GM23338 (cell line): Measurements from ENCODE around the gene KLK6. TPM values are rescaled to one million over a fixed set of nuclear protein-coding genes. Genes with fewer than 3 reads are reported as not detected.

Experiments used
- ATAC-seq: fragments of 200-7000 bp; cut with Tn5 transposase; 3 replicates; pipeline ENCODE4 v1.9.1; 2020
- DNase-seq: peaks from one replicate; pipeline ENCODE4 v3.0.0-alpha.2; 2015; ENCODE audit warnings: low spot score
- H2AFZ ChIP-seq: fragments of 200-600 bp; sonication (generic); 2 replicates; pipeline ENCODE4 v1.8.0; 2016; ENCODE audit warnings: antibody characterized with exemption, mild to moderate bottlenecking, moderate library complexity
- H3F3A ChIP-seq: fragments of 200-600 bp; sonication (generic); replicated peaks from 2 replicates; pipeline ENCODE4 v1.8.0; 2017; ENCODE audit warnings: antibody characterized with exemption, mixed run types, low read depth
- H3K27ac ChIP-seq: fragments of 200-600 bp; sonication (generic); 2 replicates; pipeline ENCODE4 v1.6.1; 2016; ENCODE audit warnings: low read depth
- H3K27me3 ChIP-seq: fragments of 200-600 bp; sonication (generic); 2 replicates; pipeline ENCODE4 v1.8.0; 2016; ENCODE audit warnings: mild to moderate bottlenecking, mixed run types, moderate library complexity; ENCODE audit not compliant: insufficient read depth
- H3K36me3 ChIP-seq: fragments of 200-600 bp; sonication (generic); 2 replicates; pipeline ENCODE4 v1.8.0; 2016; ENCODE audit warnings: mild to moderate bottlenecking; ENCODE audit not compliant: insufficient read depth
- H3K4me1 ChIP-seq: fragments of 200-600 bp; sonication (generic); 2 replicates; pipeline ENCODE4 v1.8.0; 2016; ENCODE audit warnings: mild to moderate bottlenecking, moderate library complexity; ENCODE audit not compliant: insufficient read depth
- H3K4me2 ChIP-seq: fragments of 200-600 bp; sonication (generic); 2 replicates; pipeline ENCODE4 v1.7.1; 2017; ENCODE audit warnings: mixed run types
- H3K4me3 ChIP-seq: fragments of 200-600 bp; sonication (generic); 2 replicates; pipeline ENCODE4 v1.6.1; 2016; ENCODE audit warnings: mixed run types
- H3K79me2 ChIP-seq: fragments of 200-600 bp; sonication (generic); replicated peaks from 2 replicates; pipeline ENCODE4 v1.8.0; 2017; ENCODE audit warnings: mild to moderate bottlenecking; ENCODE audit not compliant: insufficient read depth
- H3K9me2 ChIP-seq: fragments of 200-600 bp; sonication (generic); 2 replicates; pipeline ENCODE4 v1.8.0; 2017; ENCODE audit not compliant: insufficient read depth
- H4K20me1 ChIP-seq: fragments of 200-600 bp; sonication (generic); replicated peaks from 2 replicates; pipeline ENCODE4 v1.8.0; 2017; ENCODE audit warnings: mild to moderate bottlenecking; ENCODE audit not compliant: insufficient read depth
- H3K27ac Mint-ChIP-seq: 2 replicates; pipeline ENCODE4 v1.8.0; 2020; ENCODE audit warnings: inconsistent platforms, mild to moderate bottlenecking, moderate library complexity, mixed read lengths
- H3K27me3 Mint-ChIP-seq: 3 replicates; pipeline ENCODE4 v1.8.0; 2022; ENCODE audit warnings: low read depth, mild to moderate bottlenecking, moderate library complexity, mixed read lengths, inconsistent platforms; ENCODE audit not compliant: insufficient read depth, poor library complexity
- H3K36me3 Mint-ChIP-seq: 3 replicates; pipeline ENCODE4 v1.8.0; 2021; ENCODE audit warnings: low read depth, mild to moderate bottlenecking, inconsistent platforms, moderate library complexity, mixed read lengths
- H3K4me1 Mint-ChIP-seq: 3 replicates; pipeline ENCODE4 v1.8.0; 2020; ENCODE audit warnings: mild to moderate bottlenecking, inconsistent platforms, mixed read lengths
- H3K4me3 Mint-ChIP-seq: 3 replicates; pipeline ENCODE4 v1.8.0; 2021; ENCODE audit warnings: moderate library complexity, mild to moderate bottlenecking, inconsistent platforms, mixed read lengths
- H3K9me3 Mint-ChIP-seq: 3 replicates; pipeline ENCODE4 v1.8.0; 2020; ENCODE audit warnings: moderate library complexity, mild to moderate bottlenecking, inconsistent platforms, mixed read lengths
- CREB1 ChIP-seq: fragments of 250-450 bp; sonication (Bioruptor Pico); IDR thresholded peaks from 2 replicates; pipeline ENCODE4 v1.5.0; 2020; ENCODE audit warnings: low read depth, mild to moderate bottlenecking, moderate library complexity
- CTCF ChIP-seq, 2 experiments: fragments of 200-600 bp in 1 of 2; sonication (generic) in 1 of 2; conservative IDR thresholded peaks; 2 replicates each; pipeline versions ENCODE4 v1.5.1 to v1.6.1; 2016 to 2017; ENCODE audit warnings: antibody characterized with exemption in 2 of 2, low read depth in 2 of 2, mild to moderate bottlenecking in 2 of 2, moderate library complexity in 1 of 2
- ETS1 ChIP-seq: IDR thresholded peaks from 2 replicates; pipeline ENCODE4 v1.6.1; 2016; ENCODE audit warnings: antibody characterized with exemption
- EZH2 ChIP-seq: fragments of 200-600 bp; sonication (generic); IDR thresholded peaks from one replicate; pipeline ENCODE4 v1.8.0; 2017; ENCODE audit warnings: antibody characterized with exemption, mild to moderate bottlenecking, low read depth; ENCODE audit not compliant: unreplicated experiment
- EZH2phosphoT487 ChIP-seq: fragments of 200-600 bp; sonication (generic); IDR thresholded peaks from one replicate; pipeline ENCODE4 v1.8.1; 2018; ENCODE audit warnings: antibody characterized with exemption; ENCODE audit not compliant: unreplicated experiment
- JUNB ChIP-seq: IDR thresholded peaks from one replicate; pipeline ENCODE4 v1.6.1; 2016; ENCODE audit warnings: antibody characterized with exemption; ENCODE audit not compliant: unreplicated experiment
- NANOG ChIP-seq: IDR thresholded peaks from 2 replicates; pipeline ENCODE4 v1.6.1; 2016; ENCODE audit warnings: antibody characterized with exemption, borderline replicate concordance
- POLR2AphosphoS5 ChIP-seq: IDR thresholded peaks from 2 replicates; pipeline ENCODE4 v1.6.1; 2016; ENCODE audit warnings: antibody characterized with exemption, low read depth
- STAT1 ChIP-seq: IDR thresholded peaks from one replicate; pipeline ENCODE4 v1.6.1; 2016; ENCODE audit warnings: antibody characterized with exemption; ENCODE audit not compliant: unreplicated experiment
- ZNF114 ChIP-seq: fragments of 250-450 bp; sonication (Bioruptor Pico); IDR thresholded peaks from 2 replicates; pipeline ENCODE4 v1.5.0; 2020; ENCODE audit warnings: mild to moderate bottlenecking, moderate library complexity
- ZNF331 ChIP-seq: fragments of 250-450 bp; sonication (Bioruptor Pico); IDR thresholded peaks from 2 replicates; pipeline ENCODE4 v1.5.0; 2020; ENCODE audit warnings: low read depth, mild to moderate bottlenecking, moderate library complexity
- ZNF462 ChIP-seq: fragments of 250-450 bp; sonication (Bioruptor Pico); IDR thresholded peaks from 2 replicates; pipeline ENCODE4 v1.5.0; 2020; ENCODE audit warnings: mild to moderate bottlenecking, moderate library complexity
- polyA plus RNA-seq: library from polyadenylated mRNA; unstranded; fragments of >200 nt; fragmentation: Nextera tagmentation; extraction: Ambion mirVana; gene quantifications from 2 replicates; pipeline ENCODE4 v1.2.1, GENCODE V29; 2016
- total RNA-seq: library from RNA; depleted of rRNA; stranded (reverse); fragments of >200 nt; shearing (Covaris generic); gene quantifications from 2 replicates; pipeline ENCODE4 v1.2.3, GENCODE V29; 2014
- TF ChIP-seq, protein P1 (sequence below): IDR thresholded peaks from one replicate; pipeline ENCODE4 v1.6.1; 2018; ENCODE audit warnings: antibody characterized with exemption; ENCODE audit not compliant: unreplicated experiment

Gene KLK6
- total and polyA plus RNA-seq, 2 experiments from 2014 or later = 0.47 to 0.56 TPM

GRCh38 chr19:50974702-50975556 lies 5.5 kb upstream of the KLK6 start:
- H3K4me2 ChIP-seq = no peak overlapping the region
- no peak overlapping the region for H3K27ac ChIP-seq
- H3K9me3 Mint-ChIP-seq = no peaks in the 10 kb centered on the region; the same call in 2 of the 3 replicates
- peaks cover 16% of the 10 kb centered on the region for H3K4me1 ChIP-seq
- no peaks in the 10 kb centered on the region for H3K9me2 ChIP-seq
- DNase-seq (no peak), ATAC-seq (no peak)
- no peaks in the 10 kb centered on the region for H3K36me3 ChIP-seq
- TF ChIP-seq ZNF462 (CRISPR knock-in tag) = no peak
- no peak for TF ChIP-seq EZH2
- TF ChIP-seq STAT1 = no peak
- no peak for TF ChIP-seq CREB1
- TF ChIP-seq, protein P1, sequence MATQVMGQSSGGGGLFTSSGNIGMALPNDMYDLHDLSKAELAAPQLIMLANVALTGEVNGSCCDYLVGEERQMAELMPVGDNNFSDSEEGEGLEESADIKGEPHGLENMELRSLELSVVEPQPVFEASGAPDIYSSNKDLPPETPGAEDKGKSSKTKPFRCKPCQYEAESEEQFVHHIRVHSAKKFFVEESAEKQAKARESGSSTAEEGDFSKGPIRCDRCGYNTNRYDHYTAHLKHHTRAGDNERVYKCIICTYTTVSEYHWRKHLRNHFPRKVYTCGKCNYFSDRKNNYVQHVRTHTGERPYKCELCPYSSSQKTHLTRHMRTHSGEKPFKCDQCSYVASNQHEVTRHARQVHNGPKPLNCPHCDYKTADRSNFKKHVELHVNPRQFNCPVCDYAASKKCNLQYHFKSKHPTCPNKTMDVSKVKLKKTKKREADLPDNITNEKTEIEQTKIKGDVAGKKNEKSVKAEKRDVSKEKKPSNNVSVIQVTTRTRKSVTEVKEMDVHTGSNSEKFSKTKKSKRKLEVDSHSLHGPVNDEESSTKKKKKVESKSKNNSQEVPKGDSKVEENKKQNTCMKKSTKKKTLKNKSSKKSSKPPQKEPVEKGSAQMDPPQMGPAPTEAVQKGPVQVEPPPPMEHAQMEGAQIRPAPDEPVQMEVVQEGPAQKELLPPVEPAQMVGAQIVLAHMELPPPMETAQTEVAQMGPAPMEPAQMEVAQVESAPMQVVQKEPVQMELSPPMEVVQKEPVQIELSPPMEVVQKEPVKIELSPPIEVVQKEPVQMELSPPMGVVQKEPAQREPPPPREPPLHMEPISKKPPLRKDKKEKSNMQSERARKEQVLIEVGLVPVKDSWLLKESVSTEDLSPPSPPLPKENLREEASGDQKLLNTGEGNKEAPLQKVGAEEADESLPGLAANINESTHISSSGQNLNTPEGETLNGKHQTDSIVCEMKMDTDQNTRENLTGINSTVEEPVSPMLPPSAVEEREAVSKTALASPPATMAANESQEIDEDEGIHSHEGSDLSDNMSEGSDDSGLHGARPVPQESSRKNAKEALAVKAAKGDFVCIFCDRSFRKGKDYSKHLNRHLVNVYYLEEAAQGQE = no peak
- no peak for TF ChIP-seq ETS1
- TF ChIP-seq JUNB = no peak
- no peak for TF ChIP-seq ZNF114 (CRISPR knock-in tag)
- no peak for TF ChIP-seq ZNF331 (CRISPR knock-in tag)
- no peak for TF ChIP-seq POLR2AphosphoS5
- TF ChIP-seq NANOG = no peak
- TF ChIP-seq EZH2phosphoT487 = no peak
- no peak for TF ChIP-seq CTCF (conservative IDR thresholded peaks at IDR 0.05; ENCODE audit: low read depth in 2 of 2)
- no peak overlapping the region for H2AFZ ChIP-seq
- no peaks in the 10 kb centered on the region for H3F3A ChIP-seq
- no peaks in the 10 kb centered on the region for H3K36me3 Mint-ChIP-seq
- H3K4me3 ChIP-seq = no peak overlapping the region
- peaks cover 36% of the 10 kb centered on the region for H3K4me1 Mint-ChIP-seq
- H3K79me2 ChIP-seq = no peaks in the 10 kb centered on the region
- H3K4me3 Mint-ChIP-seq = no peak overlapping the region
- H3K27me3 Mint-ChIP-seq = peaks cover 6% of the 10 kb centered on the region
- no peak overlapping the region for H3K27ac Mint-ChIP-seq
- H3K27me3 ChIP-seq = no peaks in the 10 kb centered on the region
- no peaks in the 10 kb centered on the region for H4K20me1 ChIP-seq
